ENCODE data around the gene MCCC2.
"Not testable (repeated sequence)": the region's sequence is repeated elsewhere in the genome, so short reads cannot be mapped to it uniquely, and the experiment has no call there.

The MCCC2 gene

GRCh38 chr5:71658916-71659662 is 71.9 kb downstream of the MCCC2 start:
- in situ Hi-C loops (cut with HindIII; ENCODE audit: low sequenced_read_pairs), result no loop called here

GRCh38 chr5:71662381-71662780 is 75.2 kb downstream of the MCCC2 start:
- in situ Hi-C loops (cut with HindIII; ENCODE audit: low sequenced_read_pairs), result no loop called here

- in situ Hi-C loops (cut with HindIII; ENCODE audit: low sequenced_read_pairs), result no loop called here
Measured at GRCh38 chr5:71663191-71663969, 76.2 kb downstream of the MCCC2 start.

- in situ Hi-C loops (cut with HindIII; ENCODE audit: low sequenced_read_pairs), result not testable (repeated sequence)
Measured at GRCh38 chr5:71664615-71665014, 77.5 kb downstream of the MCCC2 start.

GRCh38 chr5:71666321-71666720 is 79.2 kb downstream of the MCCC2 start:
- in situ Hi-C loops (cut with HindIII; ENCODE audit: low sequenced_read_pairs), result no loop called here

GRCh38 chr5:71677977-71678376 is 90.8 kb downstream of the MCCC2 start:
- in situ Hi-C loops (cut with HindIII; ENCODE audit: low sequenced_read_pairs), result no loop called here

- in situ Hi-C loops (cut with HindIII; ENCODE audit: low sequenced_read_pairs), result no loop called here
Measured at GRCh38 chr5:71679714-71680113, 92.6 kb downstream of the MCCC2 start.

- in situ Hi-C loops (cut with HindIII; ENCODE audit: low sequenced_read_pairs), result no loop called here
Measured at GRCh38 chr5:71680510-71680909, 93.4 kb downstream of the MCCC2 start.

- in situ Hi-C loops (cut with HindIII; ENCODE audit: low sequenced_read_pairs), result no loop called here
Measured at GRCh38 chr5:71681296-71681695, 94.2 kb downstream of the MCCC2 start.

GRCh38 chr5:71684309-71684708 is 97.2 kb downstream of the MCCC2 start:
- in situ Hi-C loops (cut with HindIII; ENCODE audit: low sequenced_read_pairs), result no loop called here

- in situ Hi-C loops (cut with HindIII; ENCODE audit: low sequenced_read_pairs), result no loop called here
Measured at GRCh38 chr5:71693828-71694427, 106.8 kb downstream of the MCCC2 start.

GRCh38 chr5:71695071-71695470 is 107.9 kb downstream of the MCCC2 start:
- in situ Hi-C loops (cut with HindIII; ENCODE audit: low sequenced_read_pairs), result no loop called here

- in situ Hi-C loops (cut with HindIII; ENCODE audit: low sequenced_read_pairs), result no loop called here
Measured at GRCh38 chr5:71695595-71695994, 108.5 kb downstream of the MCCC2 start.

GRCh38 chr5:71697967-71698366 is 110.8 kb downstream of the MCCC2 start:
- in situ Hi-C loops (cut with HindIII; ENCODE audit: low sequenced_read_pairs), result no loop called here

GRCh38 chr5:71699233-71699632 is 112.1 kb downstream of the MCCC2 start:
- in situ Hi-C loops (cut with HindIII; ENCODE audit: low sequenced_read_pairs), result no loop called here

GRCh38 chr5:71699751-71700150 is 112.6 kb downstream of the MCCC2 start:
- in situ Hi-C loops (cut with HindIII; ENCODE audit: low sequenced_read_pairs), result no loop called here

- in situ Hi-C loops (cut with HindIII; ENCODE audit: low sequenced_read_pairs), result no loop called here
Measured at GRCh38 chr5:71700803-71701202, 113.7 kb downstream of the MCCC2 start.

GRCh38 chr5:71701407-71701806 is 114.3 kb downstream of the MCCC2 start:
- in situ Hi-C loops (cut with HindIII; ENCODE audit: low sequenced_read_pairs), result no loop called here

GRCh38 chr5:71703941-71704340 is 116.8 kb downstream of the MCCC2 start:
- in situ Hi-C loops (cut with HindIII; ENCODE audit: low sequenced_read_pairs), result no loop called here

- in situ Hi-C loops (cut with HindIII; ENCODE audit: low sequenced_read_pairs), result no loop called here
Measured at GRCh38 chr5:71705421-71705820, 118.3 kb downstream of the MCCC2 start.

- in situ Hi-C loops (cut with HindIII; ENCODE audit: low sequenced_read_pairs), result no loop called here
Measured at GRCh38 chr5:71706906-71707305, 119.8 kb downstream of the MCCC2 start.

Data from DLD1 (cell line).